Measurements from ENCODE around the gene QSER1. TPM values are rescaled to one million over a fixed set of nuclear protein-coding genes. Genes with fewer than 3 reads are reported as not detected.

The QSER1 gene
- total RNA-seq, 6 experiments from 2014 or later: 20.2 to 26.4 (median 24.0) TPM

DNA sequence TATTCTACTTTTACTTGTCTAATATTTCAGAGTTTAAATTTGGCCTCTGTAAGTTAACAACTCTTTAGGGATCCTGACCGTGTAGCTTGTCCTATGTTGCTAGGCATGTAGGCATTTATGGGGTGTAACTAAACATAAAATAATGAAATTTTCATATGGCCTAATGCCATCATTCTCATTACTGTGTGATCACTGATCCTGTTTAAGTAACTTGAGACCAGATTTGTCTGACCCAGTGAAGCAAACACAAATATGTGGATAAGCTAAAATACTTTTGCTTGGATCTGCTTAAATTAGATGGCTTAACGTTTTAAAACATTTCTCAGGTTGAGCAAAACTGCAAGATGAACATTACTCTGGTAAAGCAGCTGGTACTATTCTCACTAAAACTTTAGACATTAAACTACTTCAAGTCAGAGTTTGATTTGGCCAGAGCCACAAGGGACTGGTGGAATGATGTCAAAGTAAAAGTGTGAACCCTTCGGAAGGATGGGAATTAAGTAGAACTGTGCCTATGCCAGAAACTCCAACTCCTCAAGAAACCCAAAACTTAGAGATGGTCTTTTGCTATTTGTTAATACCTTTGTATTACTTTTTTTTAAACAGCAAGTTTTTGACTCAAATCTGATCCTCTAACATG, 12.5 kb downstream of the QSER1 start:
- H3K27me3 Mint-ChIP-seq (ENCODE audit: insufficient read depth): no peaks in the 10 kb centered on the region
- TF ChIP-seq, protein P1, sequence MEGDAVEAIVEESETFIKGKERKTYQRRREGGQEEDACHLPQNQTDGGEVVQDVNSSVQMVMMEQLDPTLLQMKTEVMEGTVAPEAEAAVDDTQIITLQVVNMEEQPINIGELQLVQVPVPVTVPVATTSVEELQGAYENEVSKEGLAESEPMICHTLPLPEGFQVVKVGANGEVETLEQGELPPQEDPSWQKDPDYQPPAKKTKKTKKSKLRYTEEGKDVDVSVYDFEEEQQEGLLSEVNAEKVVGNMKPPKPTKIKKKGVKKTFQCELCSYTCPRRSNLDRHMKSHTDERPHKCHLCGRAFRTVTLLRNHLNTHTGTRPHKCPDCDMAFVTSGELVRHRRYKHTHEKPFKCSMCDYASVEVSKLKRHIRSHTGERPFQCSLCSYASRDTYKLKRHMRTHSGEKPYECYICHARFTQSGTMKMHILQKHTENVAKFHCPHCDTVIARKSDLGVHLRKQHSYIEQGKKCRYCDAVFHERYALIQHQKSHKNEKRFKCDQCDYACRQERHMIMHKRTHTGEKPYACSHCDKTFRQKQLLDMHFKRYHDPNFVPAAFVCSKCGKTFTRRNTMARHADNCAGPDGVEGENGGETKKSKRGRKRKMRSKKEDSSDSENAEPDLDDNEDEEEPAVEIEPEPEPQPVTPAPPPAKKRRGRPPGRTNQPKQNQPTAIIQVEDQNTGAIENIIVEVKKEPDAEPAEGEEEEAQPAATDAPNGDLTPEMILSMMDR (IDR thresholded peaks at IDR 0.05): no peak
- H3K36me3 Mint-ChIP-seq (ENCODE audit: low read depth): no peaks in the 10 kb centered on the region; the same call in 1 of the 2 replicates
- H3K9me3 Mint-ChIP-seq: no peaks in the 10 kb centered on the region
- no peak for DNase-seq
- H3K4me3 Mint-ChIP-seq: no peak overlapping the region
- no peak overlapping the region for H3K27ac Mint-ChIP-seq
- peaks cover 8% of the 10 kb centered on the region for H3K4me1 Mint-ChIP-seq (ENCODE audit: low read depth)

DNA sequence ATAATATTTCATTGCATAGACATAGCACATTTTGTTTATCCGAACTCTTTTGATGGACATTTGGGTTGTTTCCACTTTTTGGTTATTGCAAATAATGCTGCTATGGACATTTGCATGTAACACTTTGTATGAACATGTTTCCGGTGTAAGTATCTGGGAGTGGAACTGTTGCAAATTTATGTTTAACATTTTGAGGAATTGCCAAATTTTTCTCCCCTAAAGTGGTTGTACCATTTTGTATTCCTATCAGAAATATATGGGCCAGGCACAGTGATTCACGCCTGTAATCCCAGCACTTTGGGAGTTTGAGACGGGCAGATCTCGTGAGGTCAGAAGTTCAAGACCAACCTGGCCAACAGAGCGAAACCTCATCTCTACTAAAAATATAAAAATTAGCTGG, 16.0 kb downstream of the QSER1 start:
- Mint-ChIP-seq H3K27me3 (ENCODE audit: insufficient read depth) (no peaks in the 10 kb centered on the region), H3K9me3 (no peaks in the 10 kb centered on the region), H3K4me3 (no peak overlapping the region), H3K4me1 (ENCODE audit: low read depth) (peaks cover 20% of the 10 kb centered on the region), H3K36me3 (ENCODE audit: low read depth) (no peaks in the 10 kb centered on the region; the same call in 1 of the 2 replicates), H3K27ac (no peak overlapping the region)
- no peak for DNase-seq
- TF ChIP-seq, protein P1 (IDR thresholded peaks at IDR 0.05): no peak

DNA sequence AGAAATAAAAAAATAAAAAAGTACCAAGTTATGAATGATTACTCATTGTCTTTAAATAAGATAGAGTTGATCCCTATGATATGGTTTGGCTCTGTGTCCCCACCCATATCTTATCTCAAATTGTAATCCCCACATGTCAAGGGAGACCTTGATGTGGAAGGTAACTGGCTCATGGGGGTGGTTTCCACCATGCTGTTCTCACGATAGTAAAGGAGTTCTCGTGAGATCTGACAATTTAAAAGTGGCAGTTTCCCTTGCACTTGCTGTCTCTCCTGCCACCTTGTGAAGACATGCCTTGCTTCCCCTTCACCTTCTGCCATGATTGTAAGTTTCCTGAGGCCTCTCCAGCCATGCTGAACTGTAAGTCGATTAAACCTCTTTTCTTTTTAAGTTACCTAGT, 18.8 kb downstream of the QSER1 start:
- no peaks in the 10 kb centered on the region; the same call in 1 of the 2 replicates for H3K36me3 Mint-ChIP-seq (ENCODE audit: low read depth)
- no peak overlapping the region for H3K27ac Mint-ChIP-seq
- TF ChIP-seq, protein P1 (IDR thresholded peaks at IDR 0.05): no peak
- H3K27me3 Mint-ChIP-seq (ENCODE audit: insufficient read depth): no peaks in the 10 kb centered on the region
- H3K4me1 Mint-ChIP-seq (ENCODE audit: low read depth): peaks cover 11% of the 10 kb centered on the region; the same call in 1 of the 2 replicates
- H3K4me3 Mint-ChIP-seq: no peak overlapping the region
- DNase-seq: no peak
- H3K9me3 Mint-ChIP-seq: no peaks in the 10 kb centered on the region

DNA sequence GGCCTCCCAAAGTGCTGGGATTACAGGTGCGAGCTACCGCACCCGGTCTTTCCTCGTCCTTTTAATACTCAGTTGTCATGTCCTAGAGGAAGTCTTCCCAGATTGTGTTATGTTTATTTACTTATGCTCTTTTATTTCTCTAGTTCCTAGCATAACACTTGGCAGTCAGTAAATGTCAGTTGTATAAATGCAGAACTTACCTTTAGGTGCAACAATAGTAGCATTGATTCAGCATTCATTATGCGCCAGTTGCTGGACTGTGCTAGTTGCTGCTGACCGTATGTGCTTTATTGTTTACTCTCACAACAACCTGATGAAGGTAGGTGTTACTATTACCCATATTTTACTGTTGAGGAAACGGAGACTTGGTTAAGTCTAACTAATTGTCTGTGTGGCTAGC, 20.8 kb downstream of the QSER1 start:
- no peaks in the 10 kb centered on the region for H3K9me3 Mint-ChIP-seq
- no peak overlapping the region for H3K4me3 Mint-ChIP-seq
- no peak for DNase-seq
- no peak overlapping the region for H3K27ac Mint-ChIP-seq
- TF ChIP-seq, protein P1 (IDR thresholded peaks at IDR 0.05): no peak
- H3K36me3 Mint-ChIP-seq (ENCODE audit: low read depth): peaks cover 4% of the 10 kb centered on the region
- H3K4me1 Mint-ChIP-seq (ENCODE audit: low read depth): peaks cover 17% of the 10 kb centered on the region
- H3K27me3 Mint-ChIP-seq (ENCODE audit: insufficient read depth): no peaks in the 10 kb centered on the region

DNA sequence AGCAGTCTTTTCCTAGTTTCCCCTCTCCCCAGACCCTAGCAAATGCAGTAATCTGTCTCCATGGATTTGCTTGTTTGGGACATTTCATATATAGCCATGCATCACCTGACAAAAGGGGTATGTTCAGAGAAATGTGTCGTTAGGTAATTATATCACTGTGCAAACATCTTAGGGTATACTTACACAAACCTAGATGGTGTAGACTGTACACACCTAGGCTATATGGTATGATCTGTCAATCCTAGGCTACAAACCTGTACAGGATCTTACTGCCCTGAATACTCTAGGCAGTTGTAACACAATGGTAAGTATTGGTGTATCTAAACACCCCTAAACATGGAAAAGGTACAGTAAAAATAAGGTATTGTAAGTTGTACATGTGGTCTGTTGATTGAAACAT, 23.8 kb downstream of the QSER1 start:
- no peak overlapping the region for H3K27ac Mint-ChIP-seq
- DNase-seq: no peak
- peaks cover 4% of the 10 kb centered on the region; the same call in 1 of the 2 replicates for H3K36me3 Mint-ChIP-seq (ENCODE audit: low read depth)
- H3K4me1 Mint-ChIP-seq (ENCODE audit: low read depth): peaks cover 25% of the 10 kb centered on the region
- H3K9me3 Mint-ChIP-seq: no peaks in the 10 kb centered on the region
- TF ChIP-seq, protein P1 (IDR thresholded peaks at IDR 0.05): no peak
- H3K4me3 Mint-ChIP-seq: no peak overlapping the region
- H3K27me3 Mint-ChIP-seq (ENCODE audit: insufficient read depth): no peaks in the 10 kb centered on the region
